ENCODE results near the gene CLSTN2.

DNA sequence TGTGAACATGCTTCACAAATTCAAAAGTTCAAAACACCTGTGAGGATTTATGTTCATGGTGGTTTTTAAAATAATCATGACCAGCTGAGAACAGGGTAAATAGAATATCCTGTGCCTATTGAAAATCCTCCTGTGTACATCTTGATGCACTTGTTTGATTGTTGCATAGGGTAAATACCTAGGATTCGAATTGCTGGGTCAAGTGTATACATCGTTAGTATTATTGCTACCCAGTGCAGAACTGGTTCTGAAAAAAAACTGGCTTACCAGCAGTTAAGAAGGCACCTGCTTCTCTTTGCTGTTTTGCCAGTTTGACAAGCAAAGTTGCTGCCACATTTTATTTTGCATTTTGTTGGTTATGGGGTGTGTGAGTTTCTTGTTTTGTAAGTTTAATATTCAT lies 272.6 kb downstream of the CLSTN2 start:
- TF ChIP-seq FOXA1 (IDR thresholded peaks at IDR 0.05), result no peak
- no peak for TF ChIP-seq SP1 (IDR thresholded peaks at IDR 0.05)
- TF ChIP-seq ZNF384 (IDR thresholded peaks at IDR 0.05), result no peak
- no peak for TF ChIP-seq CTBP1 (IDR thresholded peaks at IDR 0.05; ENCODE audit: borderline replicate concordance)
- TF ChIP-seq LEF1 (IDR thresholded peaks at IDR 0.05; ENCODE audit: borderline replicate concordance), result no peak
- no peak for TF ChIP-seq FOXK2 (IDR thresholded peaks at IDR 0.05)
- no peak for TF ChIP-seq TARDBP (IDR thresholded peaks at IDR 0.05)
- no peak for TF ChIP-seq L3MBTL2 (conservative IDR thresholded peaks at IDR 0.05)
- TF ChIP-seq ARNT (IDR thresholded peaks at IDR 0.05), result no peak
- no peak for TF ChIP-seq FOXM1 (IDR thresholded peaks at IDR 0.05; ENCODE audit: borderline replicate concordance)
- no peak for TF ChIP-seq BHLHE40 (IDR thresholded peaks at IDR 0.05; ENCODE audit: borderline replicate concordance)
- no peak for TF ChIP-seq NFRKB (IDR thresholded peaks at IDR 0.05)
- no peak for TF ChIP-seq ELF4 (IDR thresholded peaks at IDR 0.05)

Measured in HEK293T (cell line).